ENCODE results near the gene PTCH2.
"Not testable (repeated sequence)": the region's sequence is repeated elsewhere in the genome, so short reads cannot be mapped to it uniquely, and the experiment has no call there.

The PTCH2 gene

GRCh38 chr1:44801491-44802305, 41.4 kb downstream of the PTCH2 start:
- peak in 1 of 3 experiments; percentile 39 for DNase-seq (ENCODE audit: low read depth in 3 of 3)

GRCh38 chr1:44799770-44800584, 43.1 kb downstream of the PTCH2 start, which contains the start of gene PLK3:
Gene PLK3 (plus strand): TSS chr1:44800377. CDS start chr1:44800464, 87 bp downstream.
- peak; percentile 93 to 99 (median 98) for DNase-seq (ENCODE audit: low read depth in 3 of 3)

- DNase-seq (ENCODE audit: low read depth in 3 of 3), result no peak
These were observed 44.3 kb downstream of the PTCH2 start for GRCh38 chr1:44798481-44799365.

GRCh38 chr1:44797886-44798285, 45.2 kb downstream of the PTCH2 start:
- not testable (repeated sequence) for DNase-seq (ENCODE audit: low read depth in 3 of 3)

GRCh38 chr1:44792736-44793502, 50.1 kb downstream of the PTCH2 start:
- no peak for DNase-seq (ENCODE audit: low read depth in 3 of 3)

GRCh38 chr1:44790968-44791801, 51.9 kb downstream of the PTCH2 start:
- no peak for DNase-seq (ENCODE audit: low read depth in 3 of 3)

GRCh38 chr1:44788120-44788860, 54.8 kb downstream of the PTCH2 start, which contains the start of gene BEST4:
Gene BEST4 (minus strand): TSS chr1:44788170. CDS start chr1:44787705, 465 bp downstream.
- DNase-seq (ENCODE audit: low read depth in 3 of 3), result no peak

GRCh38 chr1:44787506-44787905, 55.5 kb downstream of the PTCH2 start:
- DNase-seq (ENCODE audit: low read depth in 3 of 3), result no peak

- DNase-seq (ENCODE audit: low read depth in 3 of 3), result no peak
These were observed 56.1 kb downstream of the PTCH2 start for GRCh38 chr1:44786841-44787426.

- peak; percentile 68 to 73 (median 72) for DNase-seq (ENCODE audit: low read depth in 3 of 3)
These were observed 56.8 kb downstream of the PTCH2 start for GRCh38 chr1:44786138-44786840.

- DNase-seq (ENCODE audit: low read depth in 3 of 3), result no peak
These were observed 57.4 kb downstream of the PTCH2 start for GRCh38 chr1:44785501-44786137.

- DNase-seq (ENCODE audit: low read depth in 3 of 3), result no peak
These were observed 58.0 kb downstream of the PTCH2 start for GRCh38 chr1:44785029-44785380.

GRCh38 chr1:44784094-44785028, 58.7 kb downstream of the PTCH2 start:
- DNase-seq (ENCODE audit: low read depth in 3 of 3), result no peak

GRCh38 chr1:44783697-44784093, 59.4 kb downstream of the PTCH2 start:
- DNase-seq (ENCODE audit: low read depth in 3 of 3), result no peak

GRCh38 chr1:44780583-44781121, 62.4 kb downstream of the PTCH2 start:
- DNase-seq (ENCODE audit: low read depth in 3 of 3), result no peak
